H9 (cell line): ENCODE results near the gene TMIE. TPM values are rescaled to one million over a fixed set of nuclear protein-coding genes. Genes with fewer than 3 reads are reported as not detected.

Experiments
- DNase-seq: peaks from one replicate; pipeline ENCODE4 v3.0.0-alpha.2; 2017
- H2AFZ ChIP-seq: one replicate; pipeline ENCODE4 v1.6.1; 2013; ENCODE audit warnings: mild to moderate bottlenecking, low read length, control low read depth, moderate library complexity
- H2AK5ac ChIP-seq: 2 replicates; pipeline ENCODE4 v1.6.1; 2013; ENCODE audit warnings: low read length, control low read depth, mixed read lengths; ENCODE audit not compliant: insufficient read length
- H2BK120ac ChIP-seq: one replicate; pipeline ENCODE4 v1.6.1; 2013; ENCODE audit warnings: low read depth, mild to moderate bottlenecking, low read length, control low read depth, inconsistent platforms; ENCODE audit not compliant: poor library complexity, severe bottlenecking
- H2BK12ac ChIP-seq: 2 replicates; pipeline ENCODE4 v1.6.1; 2013; ENCODE audit warnings: low read length, control low read depth, mixed read lengths, low read depth; ENCODE audit not compliant: insufficient read length
- H2BK15ac ChIP-seq: 2 replicates; pipeline ENCODE4 v1.6.1; 2013; ENCODE audit warnings: low read depth, low read length, control low read depth
- H2BK20ac ChIP-seq: one replicate; pipeline ENCODE4 v1.6.1; 2013; ENCODE audit warnings: low read depth, mild to moderate bottlenecking, low read length, control low read depth, inconsistent platforms; ENCODE audit not compliant: poor library complexity, severe bottlenecking
- H2BK5ac ChIP-seq: 2 replicates; pipeline ENCODE4 v1.6.1; 2013; ENCODE audit warnings: low read length, control low read depth, mixed read lengths; ENCODE audit not compliant: insufficient read length
- H3K14ac ChIP-seq: 2 replicates; pipeline ENCODE4 v1.6.1; 2013; ENCODE audit warnings: low read length, control low read depth; ENCODE audit not compliant: insufficient read depth
- H3K18ac ChIP-seq: 2 replicates; pipeline ENCODE4 v1.6.1; 2013; ENCODE audit warnings: low read depth, mild to moderate bottlenecking, mixed read lengths, low read length, control low read depth; ENCODE audit not compliant: insufficient read length
- H3K23ac ChIP-seq: 2 replicates; pipeline ENCODE4 v1.6.1; 2013; ENCODE audit warnings: low read length, control low read depth, mixed read lengths, low read depth; ENCODE audit not compliant: insufficient read length
- H3K23me2 ChIP-seq: 2 replicates; pipeline ENCODE4 v1.6.1; 2013; ENCODE audit warnings: low read depth, mild to moderate bottlenecking, mixed read lengths, low read length, control low read depth; ENCODE audit not compliant: insufficient read length, poor library complexity, severe bottlenecking
- H3K27ac ChIP-seq: 2 replicates; pipeline ENCODE4 v1.5.1; 2013; ENCODE audit warnings: low read length, control low read depth, mixed read lengths, low read depth; ENCODE audit not compliant: insufficient read length
- H3K27me3 ChIP-seq: 2 replicates; pipeline ENCODE4 v1.6.1; 2013; ENCODE audit warnings: low read length, control low read depth, inconsistent platforms; ENCODE audit not compliant: insufficient read depth
- H3K4ac ChIP-seq: 2 replicates; pipeline ENCODE4 v1.6.1; 2013; ENCODE audit warnings: low read depth, mild to moderate bottlenecking, control low read depth, inconsistent platforms, low read length, moderate library complexity
- H3K4me1 ChIP-seq: 2 replicates; pipeline ENCODE4 v1.6.1; 2013; ENCODE audit warnings: low read length, control low read depth, inconsistent platforms; ENCODE audit not compliant: insufficient read depth
- H3K4me2 ChIP-seq: 2 replicates; pipeline ENCODE4 v1.6.1; 2013; ENCODE audit warnings: low read length, control low read depth, mixed read lengths; ENCODE audit not compliant: insufficient read length, insufficient read depth
- H3K56ac ChIP-seq: 2 replicates; pipeline ENCODE4 v1.6.1; 2013; ENCODE audit warnings: low read depth, mild to moderate bottlenecking, mixed read lengths, low read length, control low read depth; ENCODE audit not compliant: insufficient read length
- H3K79me1 ChIP-seq: 2 replicates; pipeline ENCODE4 v1.6.1; 2013; ENCODE audit warnings: low read depth, mild to moderate bottlenecking, moderate library complexity, low read length, control low read depth, inconsistent platforms; ENCODE audit not compliant: insufficient read depth, poor library complexity, severe bottlenecking
- H3K79me2 ChIP-seq: 2 replicates; pipeline ENCODE4 v1.6.1; 2013; ENCODE audit warnings: low read length, control low read depth, inconsistent platforms; ENCODE audit not compliant: insufficient read depth
- H3K9ac ChIP-seq: 2 replicates; pipeline ENCODE4 v1.6.1; 2013; ENCODE audit warnings: low read length, control low read depth, mixed read lengths; ENCODE audit not compliant: insufficient read length; ENCODE audit errors: extremely low read depth
- H3K9me3 ChIP-seq: one replicate; pipeline ENCODE4 v1.6.1; 2013; ENCODE audit warnings: low read depth, low read length, inconsistent platforms; ENCODE audit not compliant: control insufficient read depth
- H3T11ph ChIP-seq: one replicate; pipeline ENCODE4 v1.6.1; 2013; ENCODE audit warnings: mild to moderate bottlenecking, low read length, control low read depth, inconsistent platforms
- H4K20me1 ChIP-seq: one replicate; pipeline ENCODE4 v1.6.1; 2013; ENCODE audit not compliant: control insufficient read depth, insufficient read length, insufficient read depth
- H4K5ac ChIP-seq: 2 replicates; pipeline ENCODE4 v1.6.1; 2013; ENCODE audit warnings: low read depth, mild to moderate bottlenecking, mixed read lengths, low read length, control low read depth; ENCODE audit not compliant: insufficient read length
- H4K8ac ChIP-seq: replicated peaks from 2 replicates; pipeline ENCODE4 v1.6.1; 2013; ENCODE audit warnings: low read length, control low read depth, mixed read lengths, low read depth; ENCODE audit not compliant: insufficient read length
- H4K91ac ChIP-seq: 2 replicates; pipeline ENCODE4 v1.6.1; 2013; ENCODE audit warnings: low read depth, mild to moderate bottlenecking, moderate library complexity, mixed read lengths, low read length, control low read depth; ENCODE audit not compliant: insufficient read length
- H3K27ac Mint-ChIP-seq, 3 experiments: 2 replicates in 2 of 3; 3 replicates in 1 of 3; pipeline ENCODE4 v1.8.0; 2020 to 2021; ENCODE audit warnings: mixed read lengths in 3 of 3, mild to moderate bottlenecking in 1 of 3, moderate library complexity in 1 of 3
- H3K27me3 Mint-ChIP-seq: 2 replicates; pipeline ENCODE4 v1.8.0; 2021; ENCODE audit warnings: low read depth, mild to moderate bottlenecking, moderate library complexity, mixed read lengths
- H3K36me3 Mint-ChIP-seq, 3 experiments: 2 replicates in 2 of 3; 3 replicates in 1 of 3; pipeline ENCODE4 v1.8.0; 2020 to 2021; ENCODE audit warnings: low read depth in 3 of 3, mixed read lengths in 3 of 3; ENCODE audit not compliant: insufficient read depth in 1 of 3
- H3K4me1 Mint-ChIP-seq, 2 experiments: 2 replicates each; pipeline ENCODE4 v1.8.0; 2020; ENCODE audit warnings: mixed read lengths in 2 of 2
- H3K4me3 Mint-ChIP-seq, 2 experiments: 2 replicates in 1 of 2; 3 replicates in 1 of 2; pipeline ENCODE4 v1.8.0; 2020 to 2021; ENCODE audit warnings: mild to moderate bottlenecking in 2 of 2, mixed read lengths in 2 of 2, moderate library complexity in 1 of 2
- H3K9me3 Mint-ChIP-seq, 2 experiments: 2 replicates in 1 of 2; 3 replicates in 1 of 2; pipeline ENCODE4 v1.8.0; 2020; ENCODE audit warnings: mild to moderate bottlenecking in 2 of 2, mixed read lengths in 2 of 2, moderate library complexity in 1 of 2
- WGBS: extraction: QIAGEN DNeasy Blood & Tissue Kit; methylation state at CpG from one replicate; pipeline ENCODE4 v1.1.7; 2013; ENCODE audit warnings: missing lambda C conversion rate, low lambda C conversion rate, mixed read lengths; ENCODE audit not compliant: insufficient read length; ENCODE audit errors: extremely low coverage; 5-methylcytosine and 5-hydroxymethylcytosine counted together
- total RNA-seq: library from RNA; stranded (reverse); gene quantifications from 2 replicates; pipeline ENCODE4 v1.2.1, GENCODE V29; 2021
- TF ChIP-seq, protein P1 (sequence below): fragments of 200-600 bp; sonication (generic); conservative IDR thresholded peaks from 3 replicates; pipeline ENCODE4 v1.8.0; 2021; ENCODE audit warnings: antibody characterized with exemption, mild to moderate bottlenecking

TMIE gene
- total RNA-seq, 1 experiment from 2014 or later = 0.63 TPM

- H3K56ac ChIP-seq = no peak overlapping the region
- no peak overlapping the region for H3K23ac ChIP-seq
- H3K18ac ChIP-seq = no peak overlapping the region
- no peak overlapping the region for H4K5ac ChIP-seq
- H2BK20ac ChIP-seq = no peak overlapping the region
- H3K4me2 ChIP-seq = no peak overlapping the region
- H2BK5ac ChIP-seq = no peak overlapping the region
- no peak overlapping the region for H2BK15ac ChIP-seq
- peak; percentile 84 for DNase-seq
- H2BK12ac ChIP-seq = no peak overlapping the region
- no peaks in the 10 kb centered on the region; the same call in 1 of the 2 replicates for H3K4me1 ChIP-seq
- Mint-ChIP-seq H3K36me3 (no peaks in the 10 kb centered on the region; a peak in 1 of 7 replicates), H3K4me3 (no peak overlapping the region), H3K27ac (peak overlapping the region in 1 of 3 experiments; percentile 59; a peak in 1 of 7 replicates), H3K4me1 (peaks cover 14 to 17% of the 10 kb centered on the region in 2 experiments), H3K9me3 (no peaks in the 10 kb centered on the region), H3K27me3 (peaks cover 42% of the 10 kb centered on the region)
- H4K20me1 ChIP-seq = no peaks in the 10 kb centered on the region
- no peaks in the 10 kb centered on the region for H3K79me2 ChIP-seq
- H3K9me3 ChIP-seq = no peaks in the 10 kb centered on the region
- H2BK120ac ChIP-seq = no peak overlapping the region
- no peak overlapping the region for H3K14ac ChIP-seq
- peaks cover 8% of the 10 kb centered on the region for H3K23me2 ChIP-seq
- H3K79me1 ChIP-seq = no peaks in the 10 kb centered on the region
- TF ChIP-seq, protein P1, sequence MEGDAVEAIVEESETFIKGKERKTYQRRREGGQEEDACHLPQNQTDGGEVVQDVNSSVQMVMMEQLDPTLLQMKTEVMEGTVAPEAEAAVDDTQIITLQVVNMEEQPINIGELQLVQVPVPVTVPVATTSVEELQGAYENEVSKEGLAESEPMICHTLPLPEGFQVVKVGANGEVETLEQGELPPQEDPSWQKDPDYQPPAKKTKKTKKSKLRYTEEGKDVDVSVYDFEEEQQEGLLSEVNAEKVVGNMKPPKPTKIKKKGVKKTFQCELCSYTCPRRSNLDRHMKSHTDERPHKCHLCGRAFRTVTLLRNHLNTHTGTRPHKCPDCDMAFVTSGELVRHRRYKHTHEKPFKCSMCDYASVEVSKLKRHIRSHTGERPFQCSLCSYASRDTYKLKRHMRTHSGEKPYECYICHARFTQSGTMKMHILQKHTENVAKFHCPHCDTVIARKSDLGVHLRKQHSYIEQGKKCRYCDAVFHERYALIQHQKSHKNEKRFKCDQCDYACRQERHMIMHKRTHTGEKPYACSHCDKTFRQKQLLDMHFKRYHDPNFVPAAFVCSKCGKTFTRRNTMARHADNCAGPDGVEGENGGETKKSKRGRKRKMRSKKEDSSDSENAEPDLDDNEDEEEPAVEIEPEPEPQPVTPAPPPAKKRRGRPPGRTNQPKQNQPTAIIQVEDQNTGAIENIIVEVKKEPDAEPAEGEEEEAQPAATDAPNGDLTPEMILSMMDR = peak; percentile 72
- H3K27ac ChIP-seq = no peak overlapping the region
- H4K91ac ChIP-seq = no peak overlapping the region
- WGBS = no CpG with 5 or more reads among the region's 11 CpGs
- no peak overlapping the region for H3K9ac ChIP-seq
- H4K8ac ChIP-seq = no peak overlapping the region
- H3K27me3 ChIP-seq = peaks cover 4% of the 10 kb centered on the region; the same call in 1 of the 2 replicates
- H3T11ph ChIP-seq = no peak overlapping the region
- no peak overlapping the region for H3K4ac ChIP-seq
- H2AFZ ChIP-seq = no peak overlapping the region
- H2AK5ac ChIP-seq = no peak overlapping the region
These were observed 5.8 kb upstream of the TMIE start for GRCh38 chr3:46695177-46695961.
